ENCODE results near the gene SETDB2. TPM values are rescaled to one million over a fixed set of nuclear protein-coding genes. Genes with fewer than 3 reads are reported as not detected.

SETDB2 gene
- total RNA-seq, 1 donor from 2014 or later, result 7.7 TPM

DNA sequence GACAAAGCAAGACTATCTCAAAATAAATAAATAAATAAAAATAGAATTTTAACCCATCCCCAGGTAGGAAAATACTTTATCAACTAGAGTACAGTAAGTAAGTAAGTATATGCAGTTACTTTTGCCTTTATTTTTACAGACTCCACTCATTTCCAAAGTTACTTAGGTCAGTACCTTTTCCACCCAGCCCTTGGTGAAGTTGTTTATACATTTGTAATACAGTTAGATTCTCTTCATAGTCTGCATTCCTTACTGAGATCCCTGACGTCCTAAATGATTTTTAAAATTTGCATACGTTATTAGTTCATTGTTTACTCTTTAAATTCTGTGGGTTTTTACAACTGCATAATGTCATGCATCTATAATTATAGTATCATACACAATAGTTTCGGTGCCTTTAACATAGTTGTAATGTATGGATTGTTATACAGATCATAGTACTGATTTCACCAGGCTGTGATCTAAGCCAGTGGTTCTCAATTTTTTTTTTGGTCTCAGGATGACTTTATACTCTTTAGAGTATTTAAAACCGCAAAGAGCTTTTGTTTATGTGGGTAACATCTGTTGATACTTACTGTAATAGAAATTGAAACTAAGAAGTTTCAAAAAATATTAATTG lies 10.4 kb downstream of the SETDB2 start:
- H3K4me3 Mint-ChIP-seq (ENCODE audit: unreplicated experiment), result no peak overlapping the region
- peaks cover 5% of the 10 kb centered on the region for H3K4me1 Mint-ChIP-seq (ENCODE audit: low read depth, unreplicated experiment)
- no peaks in the 10 kb centered on the region for H3K9me3 Mint-ChIP-seq (ENCODE audit: unreplicated experiment)
- H3K36me3 Mint-ChIP-seq (ENCODE audit: unreplicated experiment), result no peaks in the 10 kb centered on the region
- TF ChIP-seq, protein P1, sequence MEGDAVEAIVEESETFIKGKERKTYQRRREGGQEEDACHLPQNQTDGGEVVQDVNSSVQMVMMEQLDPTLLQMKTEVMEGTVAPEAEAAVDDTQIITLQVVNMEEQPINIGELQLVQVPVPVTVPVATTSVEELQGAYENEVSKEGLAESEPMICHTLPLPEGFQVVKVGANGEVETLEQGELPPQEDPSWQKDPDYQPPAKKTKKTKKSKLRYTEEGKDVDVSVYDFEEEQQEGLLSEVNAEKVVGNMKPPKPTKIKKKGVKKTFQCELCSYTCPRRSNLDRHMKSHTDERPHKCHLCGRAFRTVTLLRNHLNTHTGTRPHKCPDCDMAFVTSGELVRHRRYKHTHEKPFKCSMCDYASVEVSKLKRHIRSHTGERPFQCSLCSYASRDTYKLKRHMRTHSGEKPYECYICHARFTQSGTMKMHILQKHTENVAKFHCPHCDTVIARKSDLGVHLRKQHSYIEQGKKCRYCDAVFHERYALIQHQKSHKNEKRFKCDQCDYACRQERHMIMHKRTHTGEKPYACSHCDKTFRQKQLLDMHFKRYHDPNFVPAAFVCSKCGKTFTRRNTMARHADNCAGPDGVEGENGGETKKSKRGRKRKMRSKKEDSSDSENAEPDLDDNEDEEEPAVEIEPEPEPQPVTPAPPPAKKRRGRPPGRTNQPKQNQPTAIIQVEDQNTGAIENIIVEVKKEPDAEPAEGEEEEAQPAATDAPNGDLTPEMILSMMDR (IDR thresholded peaks at IDR 0.05; ENCODE audit: partially characterized antibody, unreplicated experiment), result no peak
- H3K27ac Mint-ChIP-seq (ENCODE audit: unreplicated experiment), result no peak overlapping the region
- DNase-seq, result no peak
- H3K27me3 Mint-ChIP-seq (ENCODE audit: unreplicated experiment), result no peaks in the 10 kb centered on the region

DNA sequence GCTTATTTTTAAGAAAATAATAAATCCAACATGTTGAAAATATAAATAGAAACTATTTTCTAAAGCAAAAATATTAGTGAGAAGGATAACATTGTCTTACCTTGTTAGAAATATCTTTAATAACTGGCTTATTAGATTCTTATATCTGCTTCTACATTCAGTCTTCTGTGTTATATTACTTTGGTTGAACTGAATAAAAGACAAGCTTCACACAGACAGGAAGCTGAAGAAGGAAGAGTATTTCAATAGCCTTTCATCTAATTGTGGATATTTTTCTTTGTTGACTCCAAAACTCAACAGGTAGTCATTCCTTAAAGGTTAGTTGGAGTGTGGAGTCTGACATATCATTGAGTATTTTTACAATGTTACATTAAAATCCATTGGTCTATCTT lies 10.9 kb downstream of the SETDB2 start:
- Mint-ChIP-seq H3K4me3 (ENCODE audit: unreplicated experiment) (no peak overlapping the region), H3K36me3 (ENCODE audit: unreplicated experiment) (no peaks in the 10 kb centered on the region)

DNA sequence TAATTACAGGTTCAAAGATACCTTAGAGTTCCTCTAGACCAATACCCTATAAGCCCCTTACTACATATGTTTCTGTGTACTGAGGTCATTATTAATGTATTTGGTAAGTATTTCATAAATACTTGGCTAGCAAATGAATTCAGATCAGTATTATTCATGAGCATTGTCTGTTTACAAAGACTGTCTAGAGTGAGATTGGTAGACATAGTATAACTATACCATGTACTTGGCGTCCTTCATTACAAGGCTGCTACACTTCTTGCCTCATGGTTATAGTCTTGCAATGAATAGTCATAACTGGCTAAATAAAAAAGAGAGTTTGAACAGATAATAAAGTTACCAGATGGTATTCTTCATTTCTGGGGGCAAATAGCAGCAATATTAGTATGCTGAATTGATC lies 12.1 kb downstream of the SETDB2 start:
- Mint-ChIP-seq H3K36me3 (ENCODE audit: unreplicated experiment) (no peaks in the 10 kb centered on the region), H3K27ac (ENCODE audit: unreplicated experiment) (no peak overlapping the region), H3K4me3 (ENCODE audit: unreplicated experiment) (no peak overlapping the region), H3K27me3 (ENCODE audit: unreplicated experiment) (no peaks in the 10 kb centered on the region), H3K4me1 (ENCODE audit: low read depth, unreplicated experiment) (no peaks in the 10 kb centered on the region), H3K9me3 (ENCODE audit: unreplicated experiment) (no peaks in the 10 kb centered on the region)
- TF ChIP-seq, protein P1 (IDR thresholded peaks at IDR 0.05; ENCODE audit: partially characterized antibody, unreplicated experiment), result no peak
- DNase-seq, result no peak

More for the DNA sequence above, 10.9 kb downstream of the SETDB2 start:
- no peak overlapping the region for H3K27ac Mint-ChIP-seq (ENCODE audit: unreplicated experiment)
- no peak for DNase-seq
- H3K4me1 Mint-ChIP-seq (ENCODE audit: low read depth, unreplicated experiment), result peaks cover 4% of the 10 kb centered on the region
- no peaks in the 10 kb centered on the region for H3K9me3 Mint-ChIP-seq (ENCODE audit: unreplicated experiment)
- H3K27me3 Mint-ChIP-seq (ENCODE audit: unreplicated experiment), result no peaks in the 10 kb centered on the region
- TF ChIP-seq, protein P1 (IDR thresholded peaks at IDR 0.05; ENCODE audit: partially characterized antibody, unreplicated experiment), result no peak

DNA sequence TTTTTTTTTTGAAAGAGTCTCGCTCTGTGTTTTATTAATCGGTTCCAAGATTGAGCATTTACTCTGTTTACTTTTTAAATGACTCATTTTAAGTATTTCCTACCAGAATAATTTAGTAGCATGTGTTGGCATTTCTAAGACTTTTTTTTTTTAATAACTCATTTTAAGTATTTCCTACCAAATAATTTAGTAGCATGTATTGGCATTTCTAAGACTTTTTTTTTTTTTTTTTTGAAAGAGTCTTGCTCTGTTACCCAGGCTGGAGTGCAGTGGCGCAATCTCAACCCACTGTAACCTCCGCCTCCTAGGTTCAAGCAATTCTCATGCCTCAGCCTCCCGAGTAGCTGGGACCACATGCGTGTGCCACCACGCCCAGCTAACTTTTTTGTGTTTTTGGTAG lies 13.1 kb downstream of the SETDB2 start:
- Mint-ChIP-seq H3K27ac (ENCODE audit: unreplicated experiment) (no peak overlapping the region), H3K4me3 (ENCODE audit: unreplicated experiment) (no peak overlapping the region), H3K4me1 (ENCODE audit: low read depth, unreplicated experiment) (no peaks in the 10 kb centered on the region), H3K27me3 (ENCODE audit: unreplicated experiment) (no peaks in the 10 kb centered on the region), H3K9me3 (ENCODE audit: unreplicated experiment) (no peaks in the 10 kb centered on the region), H3K36me3 (ENCODE audit: unreplicated experiment) (peaks cover 3% of the 10 kb centered on the region)
- TF ChIP-seq, protein P1 (IDR thresholded peaks at IDR 0.05; ENCODE audit: partially characterized antibody, unreplicated experiment), result no peak
- no peak for DNase-seq

DNA sequence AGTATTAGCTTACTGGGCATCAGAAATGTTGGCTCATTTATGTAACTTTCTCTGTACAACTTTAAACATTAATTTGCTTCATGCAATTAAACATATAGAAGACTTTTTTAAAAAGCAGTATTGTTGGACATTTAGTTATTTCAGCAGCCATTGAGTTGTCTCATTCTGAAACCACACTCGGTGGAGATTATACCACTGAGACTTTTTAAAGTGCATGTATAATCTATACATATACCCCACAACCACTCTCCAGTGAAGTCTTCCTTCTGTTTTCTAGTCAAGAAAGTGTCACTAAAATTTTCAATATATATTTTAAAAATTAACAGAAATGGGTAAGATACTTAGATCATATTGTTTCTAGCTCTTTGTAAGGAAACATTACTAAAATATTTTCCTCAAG lies 15.5 kb downstream of the SETDB2 start:
- TF ChIP-seq, protein P1 (IDR thresholded peaks at IDR 0.05; ENCODE audit: partially characterized antibody, unreplicated experiment), result no peak
- no peak for DNase-seq
- no peak overlapping the region for H3K4me3 Mint-ChIP-seq (ENCODE audit: unreplicated experiment)
- no peaks in the 10 kb centered on the region for H3K9me3 Mint-ChIP-seq (ENCODE audit: unreplicated experiment)
- peaks cover 23% of the 10 kb centered on the region for H3K36me3 Mint-ChIP-seq (ENCODE audit: unreplicated experiment)
- no peaks in the 10 kb centered on the region for H3K4me1 Mint-ChIP-seq (ENCODE audit: low read depth, unreplicated experiment)
- peaks cover 2% of the 10 kb centered on the region for H3K27me3 Mint-ChIP-seq (ENCODE audit: unreplicated experiment)
- H3K27ac Mint-ChIP-seq (ENCODE audit: unreplicated experiment), result no peak overlapping the region

Data from glutamatergic neuron (in vitro differentiated cells).